GM23338 (cell line): ENCODE data around the gene SCAPER. TPM values are rescaled to one million over a fixed set of nuclear protein-coding genes. Genes with fewer than 3 reads are reported as not detected.

ENCODE experiments used
- ATAC-seq: fragments of 200-7000 bp; cut with Tn5 transposase; 3 replicates; pipeline ENCODE4 v1.9.1; 2020
- DNase-seq: peaks from one replicate; pipeline ENCODE4 v3.0.0-alpha.2; 2015; ENCODE audit warnings: low spot score
- H2AFZ ChIP-seq: fragments of 200-600 bp; sonication (generic); 2 replicates; pipeline ENCODE4 v1.8.0; 2016; ENCODE audit warnings: antibody characterized with exemption, mild to moderate bottlenecking, moderate library complexity
- H3F3A ChIP-seq: fragments of 200-600 bp; sonication (generic); replicated peaks from 2 replicates; pipeline ENCODE4 v1.8.0; 2017; ENCODE audit warnings: antibody characterized with exemption, mixed run types, low read depth
- H3K27ac ChIP-seq: fragments of 200-600 bp; sonication (generic); 2 replicates; pipeline ENCODE4 v1.6.1; 2016; ENCODE audit warnings: low read depth
- H3K27me3 ChIP-seq: fragments of 200-600 bp; sonication (generic); 2 replicates; pipeline ENCODE4 v1.8.0; 2016; ENCODE audit warnings: mild to moderate bottlenecking, mixed run types, moderate library complexity; ENCODE audit not compliant: insufficient read depth
- H3K36me3 ChIP-seq: fragments of 200-600 bp; sonication (generic); 2 replicates; pipeline ENCODE4 v1.8.0; 2016; ENCODE audit warnings: mild to moderate bottlenecking; ENCODE audit not compliant: insufficient read depth
- H3K4me1 ChIP-seq: fragments of 200-600 bp; sonication (generic); 2 replicates; pipeline ENCODE4 v1.8.0; 2016; ENCODE audit warnings: mild to moderate bottlenecking, moderate library complexity; ENCODE audit not compliant: insufficient read depth
- H3K4me2 ChIP-seq: fragments of 200-600 bp; sonication (generic); 2 replicates; pipeline ENCODE4 v1.7.1; 2017; ENCODE audit warnings: mixed run types
- H3K4me3 ChIP-seq: fragments of 200-600 bp; sonication (generic); 2 replicates; pipeline ENCODE4 v1.6.1; 2016; ENCODE audit warnings: mixed run types
- H3K79me2 ChIP-seq: fragments of 200-600 bp; sonication (generic); replicated peaks from 2 replicates; pipeline ENCODE4 v1.8.0; 2017; ENCODE audit warnings: mild to moderate bottlenecking; ENCODE audit not compliant: insufficient read depth
- H3K9me2 ChIP-seq: fragments of 200-600 bp; sonication (generic); 2 replicates; pipeline ENCODE4 v1.8.0; 2017; ENCODE audit not compliant: insufficient read depth
- H4K20me1 ChIP-seq: fragments of 200-600 bp; sonication (generic); replicated peaks from 2 replicates; pipeline ENCODE4 v1.8.0; 2017; ENCODE audit warnings: mild to moderate bottlenecking; ENCODE audit not compliant: insufficient read depth
- H3K27ac Mint-ChIP-seq: 2 replicates; pipeline ENCODE4 v1.8.0; 2020; ENCODE audit warnings: inconsistent platforms, mild to moderate bottlenecking, moderate library complexity, mixed read lengths
- H3K27me3 Mint-ChIP-seq: 3 replicates; pipeline ENCODE4 v1.8.0; 2022; ENCODE audit warnings: low read depth, mild to moderate bottlenecking, moderate library complexity, mixed read lengths, inconsistent platforms; ENCODE audit not compliant: insufficient read depth, poor library complexity
- H3K36me3 Mint-ChIP-seq: 3 replicates; pipeline ENCODE4 v1.8.0; 2021; ENCODE audit warnings: low read depth, mild to moderate bottlenecking, inconsistent platforms, moderate library complexity, mixed read lengths
- H3K4me1 Mint-ChIP-seq: 3 replicates; pipeline ENCODE4 v1.8.0; 2020; ENCODE audit warnings: mild to moderate bottlenecking, inconsistent platforms, mixed read lengths
- H3K4me3 Mint-ChIP-seq: 3 replicates; pipeline ENCODE4 v1.8.0; 2021; ENCODE audit warnings: moderate library complexity, mild to moderate bottlenecking, inconsistent platforms, mixed read lengths
- H3K9me3 Mint-ChIP-seq: 3 replicates; pipeline ENCODE4 v1.8.0; 2020; ENCODE audit warnings: moderate library complexity, mild to moderate bottlenecking, inconsistent platforms, mixed read lengths
- CREB1 ChIP-seq: fragments of 250-450 bp; sonication (Bioruptor Pico); IDR thresholded peaks from 2 replicates; pipeline ENCODE4 v1.5.0; 2020; ENCODE audit warnings: low read depth, mild to moderate bottlenecking, moderate library complexity
- EZH2 ChIP-seq: fragments of 200-600 bp; sonication (generic); IDR thresholded peaks from one replicate; pipeline ENCODE4 v1.8.0; 2017; ENCODE audit warnings: antibody characterized with exemption, mild to moderate bottlenecking, low read depth; ENCODE audit not compliant: unreplicated experiment
- EZH2phosphoT487 ChIP-seq: fragments of 200-600 bp; sonication (generic); IDR thresholded peaks from one replicate; pipeline ENCODE4 v1.8.1; 2018; ENCODE audit warnings: antibody characterized with exemption; ENCODE audit not compliant: unreplicated experiment
- JUNB ChIP-seq: IDR thresholded peaks from one replicate; pipeline ENCODE4 v1.6.1; 2016; ENCODE audit warnings: antibody characterized with exemption; ENCODE audit not compliant: unreplicated experiment
- NANOG ChIP-seq: IDR thresholded peaks from 2 replicates; pipeline ENCODE4 v1.6.1; 2016; ENCODE audit warnings: antibody characterized with exemption, borderline replicate concordance
- POLR2AphosphoS5 ChIP-seq: IDR thresholded peaks from 2 replicates; pipeline ENCODE4 v1.6.1; 2016; ENCODE audit warnings: antibody characterized with exemption, low read depth
- STAT1 ChIP-seq: IDR thresholded peaks from one replicate; pipeline ENCODE4 v1.6.1; 2016; ENCODE audit warnings: antibody characterized with exemption; ENCODE audit not compliant: unreplicated experiment
- ZNF114 ChIP-seq: fragments of 250-450 bp; sonication (Bioruptor Pico); IDR thresholded peaks from 2 replicates; pipeline ENCODE4 v1.5.0; 2020; ENCODE audit warnings: mild to moderate bottlenecking, moderate library complexity
- ZNF331 ChIP-seq: fragments of 250-450 bp; sonication (Bioruptor Pico); IDR thresholded peaks from 2 replicates; pipeline ENCODE4 v1.5.0; 2020; ENCODE audit warnings: low read depth, mild to moderate bottlenecking, moderate library complexity
- polyA plus RNA-seq: library from polyadenylated mRNA; unstranded; fragments of >200 nt; fragmentation: Nextera tagmentation; extraction: Ambion mirVana; gene quantifications from 2 replicates; pipeline ENCODE4 v1.2.1, GENCODE V29; 2016
- total RNA-seq: library from RNA; depleted of rRNA; stranded (reverse); fragments of >200 nt; shearing (Covaris generic); gene quantifications from 2 replicates; pipeline ENCODE4 v1.2.3, GENCODE V29; 2014
- TF ChIP-seq, protein P1 (sequence below), 2 experiments: fragments of 200-600 bp in 1 of 2; sonication (generic) in 1 of 2; conservative IDR thresholded peaks; 2 replicates each; pipeline versions ENCODE4 v1.5.1 to v1.6.1; 2016 to 2017; ENCODE audit warnings: antibody characterized with exemption in 2 of 2, low read depth in 2 of 2, mild to moderate bottlenecking in 2 of 2, moderate library complexity in 1 of 2
- TF ChIP-seq, protein P2 (sequence below): IDR thresholded peaks from one replicate; pipeline ENCODE4 v1.6.1; 2018; ENCODE audit warnings: antibody characterized with exemption; ENCODE audit not compliant: unreplicated experiment
- TF ChIP-seq, protein P3 (sequence below): fragments of 250-450 bp; sonication (Bioruptor Pico); IDR thresholded peaks from 2 replicates; pipeline ENCODE4 v1.5.0; 2020; ENCODE audit warnings: mild to moderate bottlenecking, moderate library complexity

Gene SCAPER
- total and polyA plus RNA-seq, 2 experiments from 2014 or later, result 9.1 to 17.6 TPM

DNA sequence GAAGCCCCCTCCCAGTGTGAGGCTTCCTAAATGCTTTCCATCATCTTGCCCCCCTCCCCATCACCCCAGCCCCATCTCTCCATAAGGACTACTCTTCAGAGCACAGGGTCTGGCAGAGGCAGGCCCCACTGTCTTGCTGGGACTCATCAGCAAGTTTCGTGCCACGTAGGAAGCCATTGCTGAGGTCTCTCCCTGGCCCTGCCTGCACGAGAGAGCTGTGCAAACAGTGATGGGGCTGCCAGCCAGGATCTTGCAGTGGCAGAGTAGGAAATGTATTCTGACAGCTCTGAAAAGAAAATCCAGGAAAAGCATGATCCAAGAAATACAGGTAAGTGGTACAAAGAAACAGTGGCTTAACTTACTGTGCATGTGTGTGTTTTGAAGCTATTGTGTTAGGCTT lies 546.0 kb downstream of the SCAPER start (continued):
- TF ChIP-seq, protein P1, sequence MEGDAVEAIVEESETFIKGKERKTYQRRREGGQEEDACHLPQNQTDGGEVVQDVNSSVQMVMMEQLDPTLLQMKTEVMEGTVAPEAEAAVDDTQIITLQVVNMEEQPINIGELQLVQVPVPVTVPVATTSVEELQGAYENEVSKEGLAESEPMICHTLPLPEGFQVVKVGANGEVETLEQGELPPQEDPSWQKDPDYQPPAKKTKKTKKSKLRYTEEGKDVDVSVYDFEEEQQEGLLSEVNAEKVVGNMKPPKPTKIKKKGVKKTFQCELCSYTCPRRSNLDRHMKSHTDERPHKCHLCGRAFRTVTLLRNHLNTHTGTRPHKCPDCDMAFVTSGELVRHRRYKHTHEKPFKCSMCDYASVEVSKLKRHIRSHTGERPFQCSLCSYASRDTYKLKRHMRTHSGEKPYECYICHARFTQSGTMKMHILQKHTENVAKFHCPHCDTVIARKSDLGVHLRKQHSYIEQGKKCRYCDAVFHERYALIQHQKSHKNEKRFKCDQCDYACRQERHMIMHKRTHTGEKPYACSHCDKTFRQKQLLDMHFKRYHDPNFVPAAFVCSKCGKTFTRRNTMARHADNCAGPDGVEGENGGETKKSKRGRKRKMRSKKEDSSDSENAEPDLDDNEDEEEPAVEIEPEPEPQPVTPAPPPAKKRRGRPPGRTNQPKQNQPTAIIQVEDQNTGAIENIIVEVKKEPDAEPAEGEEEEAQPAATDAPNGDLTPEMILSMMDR (conservative IDR thresholded peaks at IDR 0.05; ENCODE audit: low read depth in 2 of 2), result no peak
- TF ChIP-seq ZNF331 (CRISPR knock-in tag) (no peak), POLR2AphosphoS5 (no peak), STAT1 (no peak)

DNA sequence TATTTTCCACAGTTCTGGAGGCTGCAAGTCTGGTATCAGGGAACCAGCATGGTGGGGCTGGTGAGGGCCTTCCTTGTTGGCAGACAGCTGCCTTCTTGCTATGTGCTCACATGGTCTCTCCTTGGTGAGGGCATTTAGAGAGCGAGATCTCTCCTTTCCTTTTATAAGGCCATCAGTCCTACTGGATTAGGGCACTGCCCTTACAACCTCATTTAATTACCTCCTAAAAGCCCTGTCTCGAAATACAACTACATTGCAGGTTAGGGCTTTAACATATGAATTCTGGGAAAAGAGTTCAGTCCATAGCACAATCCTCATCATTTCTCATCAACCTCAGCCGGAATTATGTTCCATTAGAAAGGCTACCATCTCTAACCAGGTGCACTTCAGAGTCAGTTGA lies 546.7 kb downstream of the SCAPER start:
- Histone ChIP-seq H3K4me3 (no peak overlapping the region), H3K27ac (no peak overlapping the region), H3K36me3 (no peaks in the 10 kb centered on the region), H4K20me1 (no peaks in the 10 kb centered on the region), H3K4me2 (no peak overlapping the region), H2AFZ (no peak overlapping the region), H3K4me1 (no peaks in the 10 kb centered on the region), H3K9me2 (peaks cover 7% of the 10 kb centered on the region; the same call in 1 of the 2 replicates), H3K79me2 (no peaks in the 10 kb centered on the region), H3F3A (no peaks in the 10 kb centered on the region), H3K27me3 (no peaks in the 10 kb centered on the region)
- H3K36me3 Mint-ChIP-seq, result no peaks in the 10 kb centered on the region
- no peak for DNase-seq
- no peak for TF ChIP-seq NANOG
- TF ChIP-seq, protein P1 (conservative IDR thresholded peaks at IDR 0.05; ENCODE audit: low read depth in 2 of 2), result no peak
- no peak for TF ChIP-seq STAT1
- TF ChIP-seq JUNB, result no peak
- TF ChIP-seq EZH2phosphoT487, result no peak
- no peak for TF ChIP-seq CREB1 (CRISPR knock-in tag)
- TF ChIP-seq POLR2AphosphoS5, result no peak
- no peak for TF ChIP-seq ZNF114 (CRISPR knock-in tag)
- TF ChIP-seq, protein P2, sequence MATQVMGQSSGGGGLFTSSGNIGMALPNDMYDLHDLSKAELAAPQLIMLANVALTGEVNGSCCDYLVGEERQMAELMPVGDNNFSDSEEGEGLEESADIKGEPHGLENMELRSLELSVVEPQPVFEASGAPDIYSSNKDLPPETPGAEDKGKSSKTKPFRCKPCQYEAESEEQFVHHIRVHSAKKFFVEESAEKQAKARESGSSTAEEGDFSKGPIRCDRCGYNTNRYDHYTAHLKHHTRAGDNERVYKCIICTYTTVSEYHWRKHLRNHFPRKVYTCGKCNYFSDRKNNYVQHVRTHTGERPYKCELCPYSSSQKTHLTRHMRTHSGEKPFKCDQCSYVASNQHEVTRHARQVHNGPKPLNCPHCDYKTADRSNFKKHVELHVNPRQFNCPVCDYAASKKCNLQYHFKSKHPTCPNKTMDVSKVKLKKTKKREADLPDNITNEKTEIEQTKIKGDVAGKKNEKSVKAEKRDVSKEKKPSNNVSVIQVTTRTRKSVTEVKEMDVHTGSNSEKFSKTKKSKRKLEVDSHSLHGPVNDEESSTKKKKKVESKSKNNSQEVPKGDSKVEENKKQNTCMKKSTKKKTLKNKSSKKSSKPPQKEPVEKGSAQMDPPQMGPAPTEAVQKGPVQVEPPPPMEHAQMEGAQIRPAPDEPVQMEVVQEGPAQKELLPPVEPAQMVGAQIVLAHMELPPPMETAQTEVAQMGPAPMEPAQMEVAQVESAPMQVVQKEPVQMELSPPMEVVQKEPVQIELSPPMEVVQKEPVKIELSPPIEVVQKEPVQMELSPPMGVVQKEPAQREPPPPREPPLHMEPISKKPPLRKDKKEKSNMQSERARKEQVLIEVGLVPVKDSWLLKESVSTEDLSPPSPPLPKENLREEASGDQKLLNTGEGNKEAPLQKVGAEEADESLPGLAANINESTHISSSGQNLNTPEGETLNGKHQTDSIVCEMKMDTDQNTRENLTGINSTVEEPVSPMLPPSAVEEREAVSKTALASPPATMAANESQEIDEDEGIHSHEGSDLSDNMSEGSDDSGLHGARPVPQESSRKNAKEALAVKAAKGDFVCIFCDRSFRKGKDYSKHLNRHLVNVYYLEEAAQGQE, result no peak
- TF ChIP-seq EZH2, result no peak
- TF ChIP-seq, protein P3, sequence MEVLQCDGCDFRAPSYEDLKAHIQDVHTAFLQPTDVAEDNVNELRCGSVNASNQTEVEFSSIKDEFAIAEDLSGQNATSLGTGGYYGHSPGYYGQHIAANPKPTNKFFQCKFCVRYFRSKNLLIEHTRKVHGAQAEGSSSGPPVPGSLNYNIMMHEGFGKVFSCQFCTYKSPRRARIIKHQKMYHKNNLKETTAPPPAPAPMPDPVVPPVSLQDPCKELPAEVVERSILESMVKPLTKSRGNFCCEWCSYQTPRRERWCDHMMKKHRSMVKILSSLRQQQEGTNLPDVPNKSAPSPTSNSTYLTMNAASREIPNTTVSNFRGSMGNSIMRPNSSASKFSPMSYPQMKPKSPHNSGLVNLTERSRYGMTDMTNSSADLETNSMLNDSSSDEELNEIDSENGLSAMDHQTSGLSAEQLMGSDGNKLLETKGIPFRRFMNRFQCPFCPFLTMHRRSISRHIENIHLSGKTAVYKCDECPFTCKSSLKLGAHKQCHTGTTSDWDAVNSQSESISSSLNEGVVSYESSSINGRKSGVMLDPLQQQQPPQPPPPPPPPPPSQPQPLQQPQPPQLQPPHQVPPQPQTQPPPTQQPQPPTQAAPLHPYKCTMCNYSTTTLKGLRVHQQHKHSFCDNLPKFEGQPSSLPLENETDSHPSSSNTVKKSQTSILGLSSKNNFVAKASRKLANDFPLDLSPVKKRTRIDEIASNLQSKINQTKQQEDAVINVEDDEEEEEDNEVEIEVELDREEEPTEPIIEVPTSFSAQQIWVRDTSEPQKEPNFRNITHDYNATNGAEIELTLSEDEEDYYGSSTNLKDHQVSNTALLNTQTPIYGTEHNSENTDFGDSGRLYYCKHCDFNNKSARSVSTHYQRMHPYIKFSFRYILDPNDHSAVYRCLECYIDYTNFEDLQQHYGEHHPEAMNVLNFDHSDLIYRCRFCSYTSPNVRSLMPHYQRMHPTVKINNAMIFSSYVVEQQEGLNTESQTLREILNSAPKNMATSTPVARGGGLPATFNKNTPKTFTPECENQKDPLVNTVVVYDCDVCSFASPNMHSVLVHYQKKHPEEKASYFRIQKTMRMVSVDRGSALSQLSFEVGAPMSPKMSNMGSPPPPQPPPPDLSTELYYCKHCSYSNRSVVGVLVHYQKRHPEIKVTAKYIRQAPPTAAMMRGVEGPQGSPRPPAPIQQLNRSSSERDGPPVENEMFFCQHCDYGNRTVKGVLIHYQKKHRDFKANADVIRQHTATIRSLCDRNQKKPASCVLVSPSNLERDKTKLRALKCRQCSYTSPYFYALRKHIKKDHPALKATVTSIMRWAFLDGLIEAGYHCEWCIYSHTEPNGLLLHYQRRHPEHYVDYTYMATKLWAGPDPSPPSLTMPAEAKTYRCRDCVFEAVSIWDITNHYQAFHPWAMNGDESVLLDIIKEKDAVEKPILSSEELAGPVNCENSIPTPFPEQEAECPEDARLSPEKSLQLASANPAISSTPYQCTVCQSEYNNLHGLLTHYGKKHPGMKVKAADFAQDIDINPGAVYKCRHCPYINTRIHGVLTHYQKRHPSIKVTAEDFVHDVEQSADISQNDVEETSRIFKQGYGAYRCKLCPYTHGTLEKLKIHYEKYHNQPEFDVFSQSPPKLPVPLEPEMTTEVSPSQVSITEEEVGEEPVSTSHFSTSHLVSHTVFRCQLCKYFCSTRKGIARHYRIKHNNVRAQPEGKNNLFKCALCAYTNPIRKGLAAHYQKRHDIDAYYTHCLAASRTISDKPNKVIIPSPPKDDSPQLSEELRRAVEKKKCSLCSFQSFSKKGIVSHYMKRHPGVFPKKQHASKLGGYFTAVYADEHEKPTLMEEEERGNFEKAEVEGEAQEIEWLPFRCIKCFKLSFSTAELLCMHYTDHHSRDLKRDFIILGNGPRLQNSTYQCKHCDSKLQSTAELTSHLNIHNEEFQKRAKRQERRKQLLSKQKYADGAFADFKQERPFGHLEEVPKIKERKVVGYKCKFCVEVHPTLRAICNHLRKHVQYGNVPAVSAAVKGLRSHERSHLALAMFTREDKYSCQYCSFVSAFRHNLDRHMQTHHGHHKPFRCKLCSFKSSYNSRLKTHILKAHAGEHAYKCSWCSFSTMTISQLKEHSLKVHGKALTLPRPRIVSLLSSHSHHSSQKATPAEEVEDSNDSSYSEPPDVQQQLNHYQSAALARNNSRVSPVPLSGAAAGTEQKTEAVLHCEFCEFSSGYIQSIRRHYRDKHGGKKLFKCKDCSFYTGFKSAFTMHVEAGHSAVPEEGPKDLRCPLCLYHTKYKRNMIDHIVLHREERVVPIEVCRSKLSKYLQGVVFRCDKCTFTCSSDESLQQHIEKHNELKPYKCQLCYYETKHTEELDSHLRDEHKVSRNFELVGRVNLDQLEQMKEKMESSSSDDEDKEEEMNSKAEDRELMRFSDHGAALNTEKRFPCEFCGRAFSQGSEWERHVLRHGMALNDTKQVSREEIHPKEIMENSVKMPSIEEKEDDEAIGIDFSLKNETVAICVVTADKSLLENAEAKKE (CRISPR knock-in tag), result no peak
- TF ChIP-seq ZNF331 (CRISPR knock-in tag), result no peak
- H3K27me3 Mint-ChIP-seq, result peaks cover 3% of the 10 kb centered on the region
- no peak overlapping the region for H3K27ac Mint-ChIP-seq
- H3K9me3 Mint-ChIP-seq, result no peaks in the 10 kb centered on the region
- H3K4me1 Mint-ChIP-seq, result no peaks in the 10 kb centered on the region
- no peak for ATAC-seq
- H3K4me3 Mint-ChIP-seq, result no peak overlapping the region
